ENCODE measurements around the gene CASKIN1. TPM values are rescaled to one million over a fixed set of nuclear protein-coding genes. Genes with fewer than 3 reads are reported as not detected.
A peak's percentile ranks its signal among the peaks of the same experiment; 100 is the strongest.

The CASKIN1 gene
- total and polyA plus RNA-seq, 10 of the 15 experiments (the other 5 are each of a cell fraction or from before 2014, with no cell fraction given), result 0.03 to 0.33 (median 0.11) TPM; not detected in 5

DNA sequence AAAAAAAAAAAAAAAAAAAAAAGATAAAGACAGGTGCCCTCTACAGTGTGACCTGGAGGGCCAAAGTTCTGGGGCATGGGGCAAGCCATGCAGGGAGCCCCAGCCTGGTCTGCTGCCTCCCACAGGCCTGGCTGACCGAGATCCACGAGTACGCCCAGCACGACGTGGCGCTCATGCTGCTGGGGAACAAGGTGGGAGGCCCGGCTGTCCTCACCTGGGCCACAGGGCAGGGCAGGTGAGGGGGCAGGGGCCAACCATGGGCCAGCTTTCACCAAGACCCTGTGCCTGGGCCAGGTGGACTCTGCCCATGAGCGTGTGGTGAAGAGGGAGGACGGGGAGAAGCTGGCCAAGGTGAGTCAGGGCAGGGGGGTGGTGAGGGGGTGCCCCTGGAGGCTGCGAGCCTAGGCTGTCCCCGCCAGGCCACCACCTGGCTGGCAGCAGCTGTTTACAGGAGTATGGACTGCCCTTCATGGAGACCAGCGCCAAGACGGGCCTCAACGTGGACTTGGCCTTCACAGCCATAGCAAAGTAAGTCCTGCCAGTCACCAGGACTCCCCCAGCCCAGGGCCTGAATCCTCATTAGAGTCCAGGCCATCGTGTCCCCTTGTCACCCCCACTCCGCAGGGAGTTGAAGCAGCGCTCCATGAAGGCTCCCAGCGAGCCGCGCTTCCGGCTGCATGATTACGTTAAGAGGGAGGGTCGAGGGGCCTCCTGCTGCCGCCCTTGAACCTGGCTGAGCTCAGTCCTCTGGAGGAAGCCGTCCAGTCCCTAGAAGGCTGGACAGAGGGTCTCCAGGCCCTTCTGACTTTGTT, 43.5 kb downstream of the CASKIN1 start:
- peaks cover 9% of the 10 kb centered on the region; the same call in 1 of the 2 replicates for H4K20me1 ChIP-seq (ENCODE audit: control insufficient read depth, insufficient read depth)
- TF ChIP-seq IKZF1 (conservative IDR thresholded peaks at IDR 0.05), result 0 out of 2 replicates have a peak, but pooled peaks have one; percentile 8
- TF ChIP-seq, protein P1, sequence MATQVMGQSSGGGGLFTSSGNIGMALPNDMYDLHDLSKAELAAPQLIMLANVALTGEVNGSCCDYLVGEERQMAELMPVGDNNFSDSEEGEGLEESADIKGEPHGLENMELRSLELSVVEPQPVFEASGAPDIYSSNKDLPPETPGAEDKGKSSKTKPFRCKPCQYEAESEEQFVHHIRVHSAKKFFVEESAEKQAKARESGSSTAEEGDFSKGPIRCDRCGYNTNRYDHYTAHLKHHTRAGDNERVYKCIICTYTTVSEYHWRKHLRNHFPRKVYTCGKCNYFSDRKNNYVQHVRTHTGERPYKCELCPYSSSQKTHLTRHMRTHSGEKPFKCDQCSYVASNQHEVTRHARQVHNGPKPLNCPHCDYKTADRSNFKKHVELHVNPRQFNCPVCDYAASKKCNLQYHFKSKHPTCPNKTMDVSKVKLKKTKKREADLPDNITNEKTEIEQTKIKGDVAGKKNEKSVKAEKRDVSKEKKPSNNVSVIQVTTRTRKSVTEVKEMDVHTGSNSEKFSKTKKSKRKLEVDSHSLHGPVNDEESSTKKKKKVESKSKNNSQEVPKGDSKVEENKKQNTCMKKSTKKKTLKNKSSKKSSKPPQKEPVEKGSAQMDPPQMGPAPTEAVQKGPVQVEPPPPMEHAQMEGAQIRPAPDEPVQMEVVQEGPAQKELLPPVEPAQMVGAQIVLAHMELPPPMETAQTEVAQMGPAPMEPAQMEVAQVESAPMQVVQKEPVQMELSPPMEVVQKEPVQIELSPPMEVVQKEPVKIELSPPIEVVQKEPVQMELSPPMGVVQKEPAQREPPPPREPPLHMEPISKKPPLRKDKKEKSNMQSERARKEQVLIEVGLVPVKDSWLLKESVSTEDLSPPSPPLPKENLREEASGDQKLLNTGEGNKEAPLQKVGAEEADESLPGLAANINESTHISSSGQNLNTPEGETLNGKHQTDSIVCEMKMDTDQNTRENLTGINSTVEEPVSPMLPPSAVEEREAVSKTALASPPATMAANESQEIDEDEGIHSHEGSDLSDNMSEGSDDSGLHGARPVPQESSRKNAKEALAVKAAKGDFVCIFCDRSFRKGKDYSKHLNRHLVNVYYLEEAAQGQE (IDR thresholded peaks at IDR 0.05; ENCODE audit: low read depth, low read length), result no peak
- no peak for TF ChIP-seq BHLHE40 (IDR thresholded peaks at IDR 0.05; ENCODE audit: borderline replicate concordance in 1 of 2, low read depth in 2 of 2, low read length in 1 of 2)
- TF ChIP-seq POU2F2 (IDR thresholded peaks at IDR 0.05; ENCODE audit: borderline replicate concordance, low read depth, low read length), result peak; percentile 14; the same call in 1 of the 3 replicates
- peak; percentile 25; the same call in 1 of the 2 replicates for TF ChIP-seq SMAD5 (IDR thresholded peaks at IDR 0.05; ENCODE audit: low read depth)
- TF ChIP-seq, protein P2, sequence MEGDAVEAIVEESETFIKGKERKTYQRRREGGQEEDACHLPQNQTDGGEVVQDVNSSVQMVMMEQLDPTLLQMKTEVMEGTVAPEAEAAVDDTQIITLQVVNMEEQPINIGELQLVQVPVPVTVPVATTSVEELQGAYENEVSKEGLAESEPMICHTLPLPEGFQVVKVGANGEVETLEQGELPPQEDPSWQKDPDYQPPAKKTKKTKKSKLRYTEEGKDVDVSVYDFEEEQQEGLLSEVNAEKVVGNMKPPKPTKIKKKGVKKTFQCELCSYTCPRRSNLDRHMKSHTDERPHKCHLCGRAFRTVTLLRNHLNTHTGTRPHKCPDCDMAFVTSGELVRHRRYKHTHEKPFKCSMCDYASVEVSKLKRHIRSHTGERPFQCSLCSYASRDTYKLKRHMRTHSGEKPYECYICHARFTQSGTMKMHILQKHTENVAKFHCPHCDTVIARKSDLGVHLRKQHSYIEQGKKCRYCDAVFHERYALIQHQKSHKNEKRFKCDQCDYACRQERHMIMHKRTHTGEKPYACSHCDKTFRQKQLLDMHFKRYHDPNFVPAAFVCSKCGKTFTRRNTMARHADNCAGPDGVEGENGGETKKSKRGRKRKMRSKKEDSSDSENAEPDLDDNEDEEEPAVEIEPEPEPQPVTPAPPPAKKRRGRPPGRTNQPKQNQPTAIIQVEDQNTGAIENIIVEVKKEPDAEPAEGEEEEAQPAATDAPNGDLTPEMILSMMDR (IDR thresholded peaks at IDR 0.05 in 2 of 3, conservative IDR thresholded peaks at IDR 0.05 in 1 of 3; ENCODE audit: control insufficient read depth in 2 of 3, extremely low read depth in 1 of 3, insufficient read depth in 1 of 3, low read depth in 3 of 3, low read length in 3 of 3), result peak in 2 of 3 experiments; percentile 9 to 20; a peak in 1 of 6 replicates
- TF ChIP-seq, protein P3, sequence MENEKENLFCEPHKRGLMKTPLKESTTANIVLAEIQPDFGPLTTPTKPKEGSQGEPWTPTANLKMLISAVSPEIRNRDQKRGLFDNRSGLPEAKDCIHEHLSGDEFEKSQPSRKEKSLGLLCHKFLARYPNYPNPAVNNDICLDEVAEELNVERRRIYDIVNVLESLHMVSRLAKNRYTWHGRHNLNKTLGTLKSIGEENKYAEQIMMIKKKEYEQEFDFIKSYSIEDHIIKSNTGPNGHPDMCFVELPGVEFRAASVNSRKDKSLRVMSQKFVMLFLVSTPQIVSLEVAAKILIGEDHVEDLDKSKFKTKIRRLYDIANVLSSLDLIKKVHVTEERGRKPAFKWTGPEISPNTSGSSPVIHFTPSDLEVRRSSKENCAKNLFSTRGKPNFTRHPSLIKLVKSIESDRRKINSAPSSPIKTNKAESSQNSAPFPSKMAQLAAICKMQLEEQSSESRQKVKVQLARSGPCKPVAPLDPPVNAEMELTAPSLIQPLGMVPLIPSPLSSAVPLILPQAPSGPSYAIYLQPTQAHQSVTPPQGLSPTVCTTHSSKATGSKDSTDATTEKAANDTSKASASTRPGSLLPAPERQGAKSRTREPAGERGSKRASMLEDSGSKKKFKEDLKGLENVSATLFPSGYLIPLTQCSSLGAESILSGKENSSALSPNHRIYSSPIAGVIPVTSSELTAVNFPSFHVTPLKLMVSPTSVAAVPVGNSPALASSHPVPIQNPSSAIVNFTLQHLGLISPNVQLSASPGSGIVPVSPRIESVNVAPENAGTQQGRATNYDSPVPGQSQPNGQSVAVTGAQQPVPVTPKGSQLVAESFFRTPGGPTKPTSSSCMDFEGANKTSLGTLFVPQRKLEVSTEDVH (IDR thresholded peaks at IDR 0.05; ENCODE audit: low read depth, partially characterized antibody), result no peak
- no peak for TF ChIP-seq SREBF2 (IDR thresholded peaks at IDR 0.05; ENCODE audit: low read length)
- TF ChIP-seq CBX5 (IDR thresholded peaks at IDR 0.05; ENCODE audit: low read depth), result no peak
- no peak for TF ChIP-seq RB1 (IDR thresholded peaks at IDR 0.05; ENCODE audit: borderline replicate concordance)
- no peak for TF ChIP-seq HCFC1 (IDR thresholded peaks at IDR 0.05; ENCODE audit: low read length)
- no peak for TF ChIP-seq RBBP5 (conservative IDR thresholded peaks at IDR 0.05)
- no peak for TF ChIP-seq FOXK2 (IDR thresholded peaks at IDR 0.05)
- TF ChIP-seq POLR2AphosphoS5 (IDR thresholded peaks at IDR 0.05; ENCODE audit: low read length), result peak; percentile 56; the same call in 1 of the 2 replicates

More for the DNA sequence above, 43.5 kb downstream of the CASKIN1 start:
- H3K4me3 ChIP-seq, result peak overlapping the region; percentile 98
- FAIRE-seq (peak; percentile 52), ATAC-seq (peak; percentile 5), DNase-seq (ENCODE audit: low read depth, low spot score) (no peak)
- CTCF ChIA-PET, result interaction anchor here (0.6 to 1.6 kb wide), 11 partner anchors 8 to 289 kb away, joined by 3 to 6 read pairs (median 4); no protein-coding TSS in a partner anchor
- peak overlapping the region; percentile 100 for H3K9ac ChIP-seq (ENCODE audit: control insufficient read depth, insufficient read depth, low read length)
- H3K27ac ChIP-seq (ENCODE audit: control insufficient read depth, insufficient read depth), result peak overlapping the region; percentile 94
- H3K36me3 ChIP-seq (ENCODE audit: control insufficient read depth in 2 of 2, insufficient read depth in 2 of 2, low read length in 1 of 2), result peaks cover 0 to 20% of the 10 kb centered on the region in 2 experiments; a peak in 2 of 4 replicates
- SMC1A ChIA-PET (ENCODE audit: uncharacterized antibody, unreplicated experiment), result interaction anchor here (1.3 kb wide), 1 partner anchor 12 kb away, joined by 4 read pairs; no protein-coding TSS in a partner anchor
- H3K9me3 ChIP-seq (replicated peaks; ENCODE audit: control insufficient read depth, insufficient read depth, low read length), result no peaks in the 10 kb centered on the region
- no peaks in the 10 kb centered on the region for H3K27me3 ChIP-seq (replicated peaks in 1 of 2; ENCODE audit: control insufficient read depth in 2 of 2, insufficient read depth in 2 of 2, low read length in 1 of 2)
- RAD21 ChIA-PET (ENCODE audit: unreplicated experiment), result interaction anchor here (0.6 to 1.9 kb wide), 2 partner anchors 12 to 98 kb away, joined by 5 to 16 read pairs; partner anchors contain the start of gene ECI1
- H3K4me1 ChIP-seq (ENCODE audit: control insufficient read depth, insufficient read depth, low read length), result peaks cover 47% of the 10 kb centered on the region
- WGBS (ENCODE audit: insufficient coverage, insufficient replicate concordance, low lambda C conversion rate, missing lambda C conversion rate), result under 1% methylated on average over 25 of the region's 25 CpGs
- H3K4me2 ChIP-seq (ENCODE audit: control insufficient read depth, insufficient read depth), result peak overlapping the region; percentile 75
- intact Hi-C loops (cut with micrococcal nuclease; ENCODE audit: unreplicated experiment), result loop anchor here (5.0 kb wide), 1 partner anchor 146 kb away; the partner anchor contains the start of gene ZNF598
- in situ Hi-C loops (cut with MboI), result no loop called here
- H3K79me2 ChIP-seq (ENCODE audit: control insufficient read depth, insufficient read depth, low read length), result peaks cover 51% of the 10 kb centered on the region
- POLR2A ChIA-PET, result interaction anchor here (0.6 to 0.7 kb wide), 2 partner anchors 8 to 12 kb away, joined by 3 to 7 read pairs; no protein-coding TSS in a partner anchor
- no peak overlapping the region for H2AFZ ChIP-seq (ENCODE audit: control insufficient read depth, low read depth, low read length)
- no TSS peak for BruUV-seq (replicated peaks)
